GM08714 (cell line): ENCODE measurements around the gene ABCD4.

Experiments
- H3K4me3 ChIP-seq: fragments of 200-500 bp; sonication (Bioruptor generic); 2 replicates; pipeline ENCODE4 v1.5.1; 2014; ENCODE audit warnings: mild to moderate bottlenecking, low read length, inconsistent platforms
- ZNF274 ChIP-seq: IDR thresholded peaks from 2 replicates; pipeline ENCODE4 v1.6.1; 2012; ENCODE audit warnings: mild to moderate bottlenecking, low read depth, low read length

The ABCD4 gene

DNA sequence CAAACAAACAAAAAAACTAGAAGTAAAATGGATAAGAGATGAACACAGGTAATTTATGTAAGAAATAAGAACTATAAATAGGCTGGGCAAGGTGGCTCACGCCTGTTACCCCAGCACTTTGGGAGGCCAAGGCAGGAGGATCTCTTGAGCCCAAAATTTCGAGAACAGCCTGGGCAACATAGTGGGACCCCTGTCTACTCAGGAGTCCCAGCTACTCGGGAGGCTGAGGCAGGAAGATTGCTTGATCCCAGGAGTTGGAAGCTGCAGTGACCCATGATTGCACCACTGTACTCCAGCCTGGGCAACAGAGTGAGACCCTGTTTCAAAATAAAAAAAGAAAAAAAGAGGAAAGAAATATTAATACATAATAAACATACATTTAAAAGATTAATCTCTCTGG lies 22.7 kb upstream of the ABCD4 start:
- TF ChIP-seq ZNF274 = no peak
- no peak overlapping the region for H3K4me3 ChIP-seq

DNA sequence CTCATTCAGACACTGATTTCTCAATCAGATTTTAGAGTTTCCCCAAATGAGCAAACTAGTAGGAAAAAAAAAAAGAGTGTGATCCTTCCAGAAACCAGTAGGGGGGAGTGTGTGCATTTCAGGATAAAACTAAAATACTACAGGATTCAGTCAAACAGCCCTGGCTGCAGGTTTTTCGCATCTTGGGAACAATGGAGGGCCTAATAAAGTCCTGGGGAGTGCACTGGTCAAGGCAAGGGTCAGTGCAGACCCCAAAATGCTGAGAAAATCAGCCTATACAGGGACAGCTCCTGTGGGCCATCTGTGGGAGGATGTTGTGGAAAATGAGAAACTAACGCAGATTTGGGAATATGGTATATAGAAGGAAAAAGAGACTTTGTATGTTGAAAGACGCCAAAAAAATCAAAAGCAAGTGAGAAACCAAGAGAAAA lies 22.2 kb upstream of the ABCD4 start:
- TF ChIP-seq ZNF274 = no peak
- H3K4me3 ChIP-seq = no peak overlapping the region

DNA sequence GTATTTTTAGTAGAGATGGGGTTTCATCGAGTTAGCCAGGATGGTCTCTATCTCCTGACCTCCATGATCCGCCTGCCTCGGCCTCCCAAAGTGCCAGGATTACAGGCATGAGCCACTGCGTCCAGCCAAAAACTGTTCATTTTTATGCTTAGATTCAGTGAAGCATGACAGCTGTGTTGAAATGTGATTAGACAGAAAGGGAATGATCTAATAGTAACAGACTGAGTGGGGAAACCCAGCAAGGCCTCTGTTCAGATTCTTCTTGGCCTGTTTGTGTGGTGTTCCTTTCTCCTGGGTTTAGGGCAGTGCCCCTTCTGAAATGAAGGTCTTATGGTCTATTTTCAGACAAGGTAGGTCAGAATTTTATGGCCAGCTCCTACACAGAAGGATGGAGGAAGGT lies 11.8 kb upstream of the ABCD4 start:
- H3K4me3 ChIP-seq = no peak overlapping the region
- TF ChIP-seq ZNF274 = no peak

DNA sequence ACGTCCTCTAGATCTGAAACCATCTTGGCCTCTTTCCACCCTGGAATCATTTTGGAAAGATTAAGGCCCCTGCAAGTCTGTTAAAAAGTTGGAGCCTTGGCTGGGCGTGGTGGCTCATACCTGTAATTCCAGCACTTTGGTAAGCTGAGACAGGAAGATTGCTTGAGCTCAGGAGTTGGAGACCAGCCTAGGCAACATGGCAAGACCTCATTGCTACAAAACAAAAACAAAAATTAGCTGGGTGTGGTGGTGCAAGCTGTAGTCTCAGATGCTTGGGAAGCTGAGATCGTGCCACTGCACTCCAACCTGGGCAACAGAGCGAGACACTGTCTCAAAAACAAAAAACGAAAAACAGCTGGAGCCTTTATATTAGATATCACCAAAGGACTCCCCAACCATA lies 10.9 kb upstream of the ABCD4 start:
- no peak overlapping the region for H3K4me3 ChIP-seq
- TF ChIP-seq ZNF274 = no peak

DNA sequence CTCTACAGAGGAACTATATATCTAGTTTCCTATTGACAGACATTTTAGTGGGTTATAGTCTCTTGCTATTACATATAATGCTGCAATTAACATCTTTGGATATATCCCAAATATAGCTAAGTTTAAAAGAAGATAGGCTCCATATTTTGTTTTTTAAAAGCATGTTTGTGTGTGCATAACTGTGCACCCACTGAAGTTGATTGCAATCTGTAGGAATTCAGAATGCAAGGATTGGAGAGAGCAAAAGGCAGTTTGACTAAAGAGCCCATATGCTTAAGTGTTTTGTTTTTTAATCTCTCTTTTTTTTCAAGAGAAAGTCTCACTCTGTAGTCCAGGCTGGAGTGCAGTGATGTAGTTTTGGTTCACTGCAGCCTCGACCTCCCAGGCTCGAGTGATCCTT lies 9.4 kb upstream of the ABCD4 start:
- no peak for TF ChIP-seq ZNF274
- no peak overlapping the region for H3K4me3 ChIP-seq

DNA sequence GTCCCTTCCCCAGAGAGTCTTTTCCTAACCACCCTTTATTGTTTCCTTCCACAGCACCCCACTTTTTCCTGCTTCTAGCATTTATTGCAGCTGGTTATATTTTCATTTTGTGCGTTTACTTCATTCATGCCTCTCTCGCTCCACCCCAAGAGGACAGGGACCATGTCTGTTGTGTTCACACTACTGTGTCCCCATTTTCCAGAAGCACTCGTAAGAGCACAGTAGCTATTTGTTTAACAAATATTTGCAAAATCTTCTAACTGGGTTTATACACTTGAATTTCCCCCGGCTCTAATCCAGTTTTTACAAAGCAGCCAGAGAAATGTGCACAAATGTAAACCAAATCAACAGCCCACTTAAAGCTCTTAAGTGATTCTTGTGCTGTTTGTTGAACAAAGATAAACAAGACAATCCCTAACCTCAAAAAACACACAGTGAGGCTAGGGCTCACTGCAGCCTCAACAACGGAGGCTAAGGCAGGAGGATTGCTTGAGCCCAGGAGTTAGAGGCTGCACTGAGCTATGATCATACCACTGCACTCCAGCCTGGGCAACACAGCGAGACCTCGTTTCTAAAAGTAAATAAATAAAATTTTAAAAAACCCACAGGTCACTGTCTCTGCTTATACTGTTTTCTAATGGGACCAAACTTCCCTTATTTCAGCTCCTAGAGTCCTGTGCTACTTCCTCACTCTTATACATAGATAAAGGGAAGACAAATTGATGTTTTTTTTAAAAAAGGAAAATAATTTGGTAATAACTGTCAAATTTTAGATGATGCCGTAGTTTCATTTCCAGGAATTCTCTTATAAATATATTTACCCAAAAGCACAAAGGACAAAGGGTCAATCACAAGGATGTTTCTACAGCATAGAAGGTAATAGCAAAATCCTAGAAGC lies 6.6 kb upstream of the ABCD4 start:
- H3K4me3 ChIP-seq = no peak overlapping the region
- TF ChIP-seq ZNF274 = no peak

DNA sequence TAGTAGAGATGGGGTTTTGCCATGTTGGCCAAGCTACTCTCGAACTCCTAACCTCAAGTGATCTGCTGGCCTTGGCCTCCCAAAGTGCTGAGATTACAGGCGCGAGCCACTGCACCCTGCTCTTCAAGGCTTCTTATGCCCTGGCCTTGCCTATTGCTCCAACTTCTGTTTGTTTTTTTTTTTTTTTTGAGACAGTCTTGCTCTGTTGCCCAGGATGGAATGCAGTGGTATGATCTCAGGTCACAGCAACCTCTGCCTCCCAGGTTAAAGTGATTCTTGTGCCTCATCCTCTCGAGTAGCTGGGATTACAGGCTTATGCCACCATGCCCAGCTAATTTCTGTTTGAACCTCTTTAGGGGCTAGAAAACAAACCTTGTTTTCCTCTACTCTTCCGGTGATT lies 6.0 kb upstream of the ABCD4 start:
- TF ChIP-seq ZNF274 = no peak
- no peak overlapping the region for H3K4me3 ChIP-seq

DNA sequence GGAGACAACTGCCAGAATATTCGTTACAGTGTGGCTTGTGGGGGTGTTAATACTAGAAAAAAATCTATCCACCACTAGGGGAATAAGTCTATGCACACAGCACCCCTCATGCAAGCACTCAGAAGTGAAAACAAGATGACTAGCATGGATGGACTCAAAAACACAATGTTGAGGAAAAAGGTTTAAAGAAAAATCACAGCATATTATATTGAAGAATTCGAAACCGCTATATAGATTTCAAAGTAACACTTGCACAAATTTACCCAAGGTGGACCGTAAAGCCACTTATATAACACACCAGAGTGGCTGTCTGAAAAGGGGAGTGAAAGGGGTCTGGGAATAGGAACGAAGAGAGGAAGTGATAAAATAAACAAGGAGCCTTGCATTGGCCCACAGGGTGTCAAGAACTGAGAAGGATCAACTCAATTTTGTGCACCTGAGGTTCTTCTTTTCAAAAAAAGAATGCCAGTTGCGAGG lies 544 bp downstream of the ABCD4 start:
- H3K4me3 ChIP-seq = peak overlapping the region; percentile 99
- TF ChIP-seq ZNF274 = no peak

DNA sequence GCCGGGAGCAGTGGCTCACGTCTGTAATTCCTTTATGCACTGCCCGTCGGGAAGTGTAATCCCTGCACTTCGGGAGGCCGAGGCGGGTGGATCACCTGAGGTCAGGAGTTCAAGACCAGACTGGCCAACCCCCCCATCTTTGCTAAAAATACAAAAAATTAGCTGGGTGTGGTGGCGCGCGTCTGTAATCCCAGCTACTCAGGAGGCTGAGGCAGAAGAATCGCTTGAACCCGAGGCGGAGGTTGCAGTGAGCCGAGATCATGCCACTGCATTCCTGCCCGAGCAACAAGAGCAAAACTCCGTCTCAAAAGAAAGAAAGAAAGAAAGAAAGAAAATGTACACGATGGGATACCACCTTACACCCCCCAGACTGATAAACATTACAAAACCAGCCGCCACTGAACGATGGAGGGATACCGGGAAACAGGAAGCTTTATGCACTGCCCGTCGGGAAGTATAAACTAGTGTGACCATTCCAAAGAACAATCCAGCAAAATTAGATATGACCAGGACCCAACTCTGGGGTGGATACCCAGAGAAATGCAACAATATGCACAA lies 1.1 kb downstream of the ABCD4 start:
- H3K4me3 ChIP-seq = peak overlapping the region; percentile 99
- TF ChIP-seq ZNF274 = no peak

DNA sequence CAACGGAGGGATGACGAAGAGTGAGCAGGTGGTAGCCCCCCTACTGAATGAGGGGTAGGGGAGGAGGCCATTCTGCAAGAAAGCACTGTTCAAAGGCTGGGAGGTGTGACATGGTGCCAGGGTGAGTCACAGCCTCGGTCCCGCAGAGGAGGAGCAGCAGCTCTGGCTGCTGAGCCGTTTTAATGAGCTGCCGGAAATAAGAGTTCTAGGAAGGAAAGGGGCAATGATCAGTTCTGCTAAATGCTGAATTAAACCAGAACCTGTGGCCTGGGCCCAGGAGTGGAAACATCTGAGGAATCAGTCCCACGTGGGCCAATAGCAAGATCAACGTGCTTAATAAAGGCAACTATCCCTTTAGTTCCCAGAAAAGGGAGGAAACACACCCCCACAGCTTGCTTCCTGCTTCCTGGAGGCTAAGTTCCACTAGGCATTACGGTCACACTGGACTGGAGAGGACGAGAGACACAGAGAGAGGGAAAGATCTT lies 3.6 kb downstream of the ABCD4 start:
- H3K4me3 ChIP-seq = no peak overlapping the region
- no peak for TF ChIP-seq ZNF274

DNA sequence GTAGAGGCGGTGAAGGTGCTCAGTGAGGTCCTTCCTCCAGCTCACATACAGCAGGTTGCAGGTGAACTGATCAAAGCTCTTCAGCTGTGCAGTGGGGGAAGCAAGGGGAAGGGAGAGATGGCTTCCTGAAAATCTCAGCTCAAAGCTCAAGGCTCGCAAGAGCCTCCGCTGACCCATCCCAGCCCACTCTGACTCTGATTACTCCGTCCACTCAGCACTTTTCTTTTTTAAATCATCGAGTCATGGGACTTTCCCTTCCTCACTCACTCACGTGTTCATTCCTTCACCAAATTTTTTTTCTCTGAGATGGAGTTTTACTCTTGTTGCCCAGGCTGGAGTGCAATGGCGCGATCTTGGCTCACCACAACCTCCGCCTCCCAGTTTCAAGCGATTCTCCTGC lies 4.7 kb downstream of the ABCD4 start:
- no peak for TF ChIP-seq ZNF274
- no peak overlapping the region for H3K4me3 ChIP-seq

DNA sequence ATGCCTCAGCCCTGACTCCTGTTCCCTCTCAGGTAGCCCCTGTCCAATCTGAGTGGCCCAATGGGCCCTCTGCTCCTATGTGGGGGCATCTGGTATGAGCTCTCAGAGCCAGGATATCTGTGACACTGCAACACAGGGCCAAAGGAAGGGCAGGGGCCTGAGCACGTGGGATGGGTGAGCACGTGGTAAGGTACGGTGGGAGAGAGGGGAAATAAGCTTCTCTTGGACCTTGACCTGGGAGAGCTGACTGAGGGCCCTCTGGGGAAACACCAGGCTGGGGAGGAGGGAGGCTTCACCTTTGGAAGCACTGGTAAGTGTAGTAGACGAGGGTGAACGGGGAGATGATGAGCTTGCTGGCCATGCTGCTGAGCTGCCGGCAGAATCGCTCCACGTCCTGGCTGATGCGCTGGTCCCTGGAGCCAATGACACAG lies 6.7 kb downstream of the ABCD4 start:
- no peak for TF ChIP-seq ZNF274
- H3K4me3 ChIP-seq = no peak overlapping the region

DNA sequence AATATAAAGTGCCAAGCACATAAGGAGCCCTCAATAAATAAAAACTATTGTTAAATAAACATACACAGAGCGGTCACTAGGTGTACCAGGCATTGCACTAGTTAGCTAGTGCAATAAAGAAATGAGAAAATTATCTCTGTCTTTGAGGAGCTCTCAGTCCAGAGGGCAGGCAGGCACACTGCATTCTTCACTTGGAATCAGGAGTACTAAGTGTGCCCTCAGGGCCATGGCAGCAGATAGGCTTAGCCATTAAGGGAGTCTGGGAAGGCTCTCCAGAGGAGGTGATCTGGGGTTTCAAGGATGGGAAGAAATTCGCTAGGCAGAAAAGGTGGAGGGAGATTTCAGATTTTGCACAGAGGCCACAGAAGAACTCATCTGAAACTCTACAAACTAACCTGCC lies 9.1 kb downstream of the ABCD4 start:
- TF ChIP-seq ZNF274 = no peak
- H3K4me3 ChIP-seq = no peak overlapping the region

DNA sequence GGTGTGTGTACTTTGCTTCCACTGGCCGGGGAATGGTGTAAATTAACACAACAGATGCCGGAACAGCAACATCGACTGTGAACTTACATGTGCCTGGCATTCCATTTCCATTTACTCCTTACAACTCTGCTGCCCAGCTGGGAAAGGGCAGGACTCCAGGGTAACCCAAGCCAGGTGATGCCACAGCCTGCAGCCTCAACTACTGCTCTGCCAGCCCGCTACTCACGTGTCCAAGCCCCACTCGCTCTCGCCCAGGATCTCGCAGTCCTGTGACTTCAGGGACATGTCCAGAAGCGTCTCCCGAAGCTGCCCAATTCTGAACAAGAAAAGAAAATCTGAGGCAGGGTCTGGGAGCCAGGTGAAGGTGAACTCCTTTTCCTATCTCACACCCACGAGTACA lies 10.7 kb downstream of the ABCD4 start:
- H3K4me3 ChIP-seq = no peak overlapping the region
- no peak for TF ChIP-seq ZNF274

DNA sequence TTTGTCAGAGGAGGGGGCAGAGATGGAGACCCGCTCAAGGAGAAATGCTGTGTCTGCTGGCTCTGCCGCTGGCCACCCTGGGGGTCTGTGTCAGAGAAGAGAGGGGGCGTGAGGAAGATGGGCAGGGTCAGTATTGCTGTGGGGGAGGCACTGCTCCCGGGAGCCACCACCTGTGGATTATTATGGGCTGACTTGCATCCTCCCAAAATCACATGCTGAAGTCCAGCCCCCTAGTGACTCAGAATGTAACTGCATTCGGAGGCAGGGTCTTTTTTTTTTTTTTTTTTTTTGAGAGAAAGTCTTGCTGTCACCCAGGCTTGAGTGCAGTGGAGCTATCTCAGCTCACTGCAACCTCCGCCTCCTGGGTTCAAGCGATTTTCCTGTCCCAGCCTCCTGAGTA lies 12.3 kb downstream of the ABCD4 start:
- no peak overlapping the region for H3K4me3 ChIP-seq
- TF ChIP-seq ZNF274 = no peak

DNA sequence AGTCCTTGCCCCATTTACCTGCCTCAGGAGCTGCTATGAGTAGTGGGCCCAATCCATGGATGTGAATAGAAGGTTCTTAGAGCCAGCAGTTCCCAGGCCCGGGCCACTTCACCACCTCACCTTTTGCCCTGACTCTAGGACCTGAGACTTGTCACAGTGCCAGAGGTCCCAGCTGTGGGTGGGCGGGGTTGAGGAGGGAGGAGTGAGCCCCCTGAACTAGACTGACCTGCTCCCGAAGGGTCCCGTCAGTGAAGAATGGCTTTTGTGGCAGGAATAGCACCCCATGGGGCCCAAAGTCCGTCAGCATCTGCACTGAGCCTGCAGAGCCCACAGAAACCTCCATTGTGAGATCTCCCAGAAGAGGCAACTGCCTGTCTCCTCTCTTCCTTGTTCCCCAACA lies 12.9 kb downstream of the ABCD4 start:
- H3K4me3 ChIP-seq = no peak overlapping the region
- TF ChIP-seq ZNF274 = no peak
